Measurements from ENCODE around the gene MYLIP.

- no peak for TF ChIP-seq CTCF (conservative IDR thresholded peaks at IDR 0.05; ENCODE audit: low read depth, low read length)
- no peak for TF ChIP-seq EZH2 (IDR thresholded peaks at IDR 0.05; ENCODE audit: low read length, unreplicated experiment)
Observed at GRCh38 chr6:16196984-16197546, 68.2 kb downstream of the MYLIP start.

Data from PC-3 (cell line).